Measurements from ENCODE around the gene FLT3.

Gene FLT3

DNA sequence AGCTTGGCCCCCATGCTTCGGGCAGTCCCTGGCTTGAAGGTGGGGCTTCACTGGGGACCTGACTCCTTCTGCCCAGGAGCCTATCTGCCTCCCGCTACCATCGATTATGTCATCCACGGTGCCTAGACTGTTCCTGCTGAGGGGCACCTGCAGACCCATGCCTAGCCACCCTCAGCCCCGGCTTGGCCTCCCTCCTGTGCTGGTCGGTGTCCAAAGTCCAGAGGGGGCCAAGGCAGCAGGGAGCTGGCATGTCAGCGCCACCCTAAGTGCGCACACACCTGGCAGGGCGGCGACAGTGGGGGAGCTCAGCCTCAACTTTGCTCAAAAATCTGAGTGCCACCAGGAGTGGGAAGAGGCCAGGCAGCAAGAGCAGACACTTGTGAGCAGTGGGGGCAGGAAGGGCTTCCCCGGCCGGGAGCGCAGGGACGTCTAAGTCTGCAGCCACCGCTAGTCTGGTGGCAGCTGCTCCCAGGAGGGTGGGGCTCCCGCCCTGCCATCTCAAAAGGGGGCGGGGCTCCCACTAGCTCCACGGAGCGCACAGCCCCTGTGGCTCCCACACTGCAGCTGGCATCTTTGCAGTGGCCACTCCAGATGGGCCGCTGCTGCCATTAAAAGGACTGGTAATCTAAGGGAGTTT lies 98.4 kb downstream of the FLT3 start:
- DNase-seq (ENCODE audit: low read depth) = no peak

DNA sequence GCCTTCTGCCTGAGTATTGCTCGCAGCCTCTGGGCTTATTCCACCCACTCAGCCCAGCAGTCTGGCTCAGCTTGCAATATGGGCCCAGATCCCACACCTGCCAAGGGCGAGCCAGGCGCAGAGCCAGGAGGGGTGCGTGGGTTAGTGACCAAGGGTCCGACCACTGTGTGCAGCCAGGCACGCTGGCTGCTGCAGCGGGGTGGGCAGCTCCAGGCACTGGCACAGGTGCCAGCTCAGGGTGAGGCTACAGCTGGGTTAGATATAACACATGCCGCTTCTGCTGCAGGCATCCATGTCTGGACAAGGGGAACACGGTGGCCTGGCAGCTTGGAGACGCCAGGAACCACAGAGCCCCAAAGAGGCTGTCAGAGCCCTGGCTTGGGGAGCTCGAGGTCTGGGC lies 99.3 kb downstream of the FLT3 start:
- no peak for DNase-seq (ENCODE audit: low read depth)

DNA sequence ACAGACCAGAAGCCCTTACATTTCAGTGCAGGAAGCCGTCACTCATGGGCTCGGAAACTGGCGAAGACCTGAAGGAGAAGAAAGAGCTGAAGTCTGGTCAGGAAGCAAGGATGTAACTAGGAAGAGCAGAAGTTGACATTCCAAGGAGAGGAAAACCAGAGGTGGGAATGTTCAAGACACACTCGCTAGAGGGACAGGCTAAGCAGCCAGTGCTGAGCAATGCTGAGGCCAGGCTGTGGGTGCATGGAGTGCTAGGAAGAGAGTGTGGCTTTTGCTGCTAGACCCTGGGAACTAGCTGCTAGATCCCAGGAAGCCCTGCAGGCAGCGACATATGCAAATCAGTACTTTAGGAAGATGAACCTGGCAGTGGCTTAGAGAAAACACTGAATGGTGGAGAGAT lies 99.8 kb downstream of the FLT3 start:
- no peak for DNase-seq (ENCODE audit: low read depth)

DNA sequence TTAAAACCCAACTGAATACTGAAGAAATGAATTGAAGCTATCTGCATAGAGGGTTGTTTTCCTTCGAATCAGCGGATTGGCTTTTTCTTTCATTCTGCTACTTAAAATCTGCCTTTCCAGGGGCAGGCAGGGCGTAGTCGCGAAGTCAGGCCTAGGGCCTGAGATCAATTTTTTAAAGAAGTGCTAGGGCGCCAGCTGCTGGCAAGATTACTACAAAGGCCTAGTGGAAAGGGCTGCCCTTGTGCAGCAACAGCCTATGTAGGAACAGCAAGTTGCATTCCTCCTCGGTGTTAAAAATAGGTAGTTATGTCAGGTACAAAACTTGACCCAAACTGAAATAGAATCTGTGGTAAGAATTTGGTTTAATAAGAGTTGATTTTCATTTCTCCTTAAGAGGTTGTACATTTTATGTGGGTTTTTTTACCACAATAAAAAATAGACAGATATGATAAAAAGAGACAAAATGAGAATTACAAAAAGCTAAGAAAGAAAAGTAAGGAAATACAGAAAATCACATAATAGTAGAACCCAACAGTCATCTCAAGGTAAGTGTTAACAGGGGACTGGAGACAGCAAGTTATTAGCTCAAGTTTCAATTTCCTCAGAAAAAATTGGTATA lies 102.4 kb downstream of the FLT3 start:
- no peak for DNase-seq (ENCODE audit: low read depth)

- no peak for DNase-seq (ENCODE audit: low read depth)
Observed at GRCh38 chr13:27991881-27992280, 108.5 kb downstream of the FLT3 start.

DNA sequence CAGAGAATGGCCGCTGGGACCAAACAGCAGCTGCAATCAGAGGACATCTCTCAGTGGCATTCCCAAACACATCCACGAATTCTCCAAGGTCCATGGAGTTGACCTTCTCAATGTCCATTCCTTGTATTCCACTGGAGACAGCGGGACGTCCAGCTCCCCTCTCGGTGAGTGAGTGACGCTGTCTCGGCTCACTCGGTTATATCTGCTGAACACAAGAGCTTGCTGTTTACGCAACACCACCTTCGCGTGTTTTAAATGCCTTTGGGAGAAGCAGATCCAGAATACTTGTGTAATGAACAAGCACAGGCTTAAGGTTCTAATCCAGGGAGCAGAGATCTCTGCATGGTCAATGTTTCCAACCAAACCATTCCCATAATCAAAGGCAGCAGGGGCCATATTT lies 111.9 kb downstream of the FLT3 start, which contains the start of gene URAD:
TSS of gene URAD (minus strand) at position 174 of the 400 bp plus-strand sequence. CDS start at position 118, 56 bp downstream.
- DNase-seq (ENCODE audit: low read depth) = no peak

DNA sequence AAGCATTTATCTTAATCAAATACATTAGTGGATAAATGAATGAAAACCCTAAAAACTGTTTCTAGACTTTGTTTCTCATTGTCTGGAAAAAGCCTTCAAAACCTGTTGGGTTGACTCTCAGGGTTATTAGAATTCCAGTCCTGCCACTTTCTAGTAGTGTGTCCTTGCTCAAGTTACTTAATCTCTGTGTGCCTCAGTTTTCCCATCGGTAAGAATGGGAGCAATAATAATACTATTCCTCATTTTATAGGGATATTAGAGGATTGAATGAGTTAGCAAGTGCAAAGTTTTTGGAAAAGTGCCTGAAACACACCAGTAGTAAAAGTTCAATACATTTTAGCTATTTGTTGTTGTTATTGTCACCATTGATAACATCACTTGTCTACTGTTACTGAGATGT lies 114.8 kb downstream of the FLT3 start:
- no peak for DNase-seq (ENCODE audit: low read depth)

GRCh38 chr13:27982361-27982760 lies 118.0 kb downstream of the FLT3 start:
- no peak for DNase-seq (ENCODE audit: low read depth)

- no peak for DNase-seq (ENCODE audit: low read depth)
Observed at GRCh38 chr13:27981006-27981708, 119.2 kb downstream of the FLT3 start.

GRCh38 chr13:27980280-27980998 lies 119.9 kb downstream of the FLT3 start:
- no peak for DNase-seq (ENCODE audit: low read depth)

- no peak for DNase-seq (ENCODE audit: low read depth)
Observed at GRCh38 chr13:27979765-27980279, 120.6 kb downstream of the FLT3 start.

- no peak for DNase-seq (ENCODE audit: low read depth)
Observed at GRCh38 chr13:27979001-27979643, 121.3 kb downstream of the FLT3 start.

DNA sequence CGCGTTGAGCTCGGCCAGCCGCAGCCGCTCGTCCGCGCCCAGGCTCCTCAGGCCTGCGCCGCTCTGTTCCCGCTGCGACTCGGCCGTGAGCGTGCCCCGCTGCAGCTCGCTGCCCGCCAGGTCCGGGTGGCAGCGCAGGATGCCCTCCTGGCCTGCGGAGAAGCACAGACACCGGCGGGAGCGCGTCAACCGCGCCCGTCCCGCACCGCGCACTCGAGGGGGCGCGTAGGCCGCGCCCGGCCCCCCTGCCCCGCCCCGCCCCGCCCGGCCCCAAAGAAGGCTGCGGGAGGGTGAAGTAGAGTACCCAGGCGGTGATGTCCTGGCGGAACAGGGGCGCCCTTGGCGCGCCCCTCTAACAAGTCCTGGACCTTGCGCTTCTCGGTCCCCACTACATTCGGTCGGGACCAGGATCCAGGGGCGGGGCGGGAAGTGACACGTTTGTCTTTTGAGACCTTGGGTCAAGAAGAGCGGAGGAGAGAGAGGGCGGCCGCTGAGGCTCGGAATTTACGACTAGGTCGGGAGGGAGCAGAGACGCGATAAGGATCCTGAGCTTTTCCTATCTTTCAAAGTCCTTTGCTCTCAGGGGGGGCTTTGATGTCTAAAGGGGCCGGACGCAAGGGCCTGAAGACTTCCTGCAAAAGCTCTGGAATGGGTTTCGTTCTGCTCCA lies 121.9 kb downstream of the FLT3 start:
- DNase-seq (ENCODE audit: low read depth) = no peak

- no peak for DNase-seq (ENCODE audit: low read depth)
Observed at GRCh38 chr13:27977476-27978300, 122.7 kb downstream of the FLT3 start.

- no peak for DNase-seq (ENCODE audit: low read depth)
Observed at GRCh38 chr13:27976362-27977091, 123.8 kb downstream of the FLT3 start.

DNA sequence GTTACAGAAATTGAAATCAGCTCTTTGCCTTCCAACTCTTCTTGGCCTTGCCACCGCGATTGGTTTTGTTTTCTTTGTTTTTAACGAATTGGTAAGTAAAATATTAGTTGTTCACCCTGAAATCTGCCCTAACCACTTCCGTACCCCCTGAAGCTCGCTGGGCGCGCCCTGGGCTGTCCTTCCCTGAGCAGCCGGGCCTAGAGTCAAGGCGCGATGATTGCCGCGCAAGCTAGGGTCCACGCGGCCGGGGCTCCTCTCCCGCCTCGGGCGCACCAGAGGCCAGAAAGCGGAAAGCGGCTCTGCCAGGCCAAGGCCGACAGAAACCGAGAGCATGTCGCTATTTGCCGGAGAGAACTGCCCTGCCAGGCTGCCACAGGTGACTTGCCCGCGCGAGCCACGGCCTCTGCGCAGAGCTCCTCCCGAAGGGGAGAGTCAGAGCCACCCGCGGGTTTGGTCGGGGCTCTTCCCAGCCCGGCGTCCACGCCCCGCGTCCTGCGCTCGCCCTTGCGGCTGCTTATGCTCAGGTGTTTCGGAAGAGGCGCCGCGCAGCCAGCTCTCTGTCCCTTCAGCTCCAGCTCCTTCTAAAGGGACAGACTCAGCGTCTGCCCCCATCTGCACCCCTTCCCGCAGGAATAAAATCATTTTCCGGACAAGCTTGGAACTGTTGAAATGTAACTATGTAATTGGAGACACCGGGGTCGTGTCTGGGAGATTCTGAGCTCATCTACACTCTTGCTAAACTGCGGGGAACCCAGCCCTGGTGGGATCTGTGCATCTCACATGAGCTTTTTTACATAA lies 124.6 kb downstream of the FLT3 start:
- DNase-seq (ENCODE audit: low read depth) = no peak

DNA sequence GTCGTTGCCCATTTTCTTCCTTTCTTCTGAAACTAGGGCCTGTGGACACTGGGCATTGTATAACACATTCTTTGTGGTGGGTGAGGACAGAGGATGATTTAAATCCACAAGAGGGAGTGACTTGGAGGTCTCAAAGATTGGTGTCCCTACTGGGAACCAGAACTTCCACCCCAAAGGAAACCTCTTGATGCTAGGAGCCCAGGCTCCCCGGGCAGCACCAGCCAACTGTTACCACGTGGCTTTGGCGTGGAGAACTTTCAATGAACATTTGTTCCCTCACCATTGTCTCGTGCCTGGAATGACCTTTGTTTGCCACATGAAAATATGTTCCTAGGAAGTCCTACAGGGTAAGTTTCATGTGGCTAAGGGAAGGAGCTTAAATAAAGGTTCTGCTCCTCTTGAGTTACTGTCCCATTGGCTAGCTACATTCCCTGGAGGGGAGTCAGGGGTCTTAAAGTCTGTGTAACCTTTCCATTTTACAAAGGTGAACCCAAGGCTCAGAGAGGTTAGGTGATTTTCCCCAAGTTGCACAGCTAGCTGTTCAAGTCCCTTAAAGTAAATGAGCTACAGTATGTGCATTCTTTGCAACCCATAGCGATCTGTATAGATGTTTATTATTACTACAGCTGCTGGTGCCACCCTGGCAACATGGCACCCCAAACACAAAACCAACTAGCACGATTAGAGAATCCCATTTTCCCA lies 126.3 kb downstream of the FLT3 start:
- DNase-seq (ENCODE audit: low read depth) = no peak

DNA sequence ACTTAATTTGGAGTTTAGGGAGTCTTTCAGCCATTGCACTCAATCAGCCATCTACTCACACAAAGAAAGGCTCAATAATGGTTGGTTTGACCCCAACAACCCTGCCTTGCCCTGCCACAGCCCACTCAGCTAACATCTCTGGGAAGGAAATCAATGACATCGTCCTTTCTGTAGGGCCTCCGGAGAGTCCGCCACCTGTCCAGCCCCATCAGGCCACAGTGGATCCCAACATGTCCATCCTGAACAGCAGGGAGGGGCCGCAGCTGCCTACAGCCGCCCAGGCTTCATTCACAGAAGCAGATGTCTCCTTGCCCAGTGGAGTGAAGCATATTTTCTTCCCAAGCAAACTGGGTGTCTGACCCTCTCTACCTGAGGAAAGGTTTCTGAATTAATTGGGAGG lies 127.1 kb downstream of the FLT3 start:
- DNase-seq (ENCODE audit: low read depth) = no peak

Data from stimulated activated CD8-positive, alpha-beta memory T cell treated with anti-CD3 and anti-CD28 coated beads, Interleukin-12 subunit alpha, Interleukin-12 subunit beta, amount 100 ng/mL, for 1 hour (primary cell).